NCI-H146 treated with DMSO at 0.1 percent for 48 hours (cell line): ENCODE measurements around the gene RTN1.

ENCODE experiments used
- DNase-seq: peaks from one replicate; lab custom pipeline; 2025; ENCODE audit not compliant: unreplicated experiment; lab: John Stamatoyannopoulos, UW

RTN1 gene

GRCh38 chr14:59852350-59852749 lies 18.2 kb downstream of the RTN1 start:
- DNase-seq = no peak

GRCh38 chr14:59850458-59850857 lies 20.1 kb downstream of the RTN1 start:
- no peak for DNase-seq

DNA sequence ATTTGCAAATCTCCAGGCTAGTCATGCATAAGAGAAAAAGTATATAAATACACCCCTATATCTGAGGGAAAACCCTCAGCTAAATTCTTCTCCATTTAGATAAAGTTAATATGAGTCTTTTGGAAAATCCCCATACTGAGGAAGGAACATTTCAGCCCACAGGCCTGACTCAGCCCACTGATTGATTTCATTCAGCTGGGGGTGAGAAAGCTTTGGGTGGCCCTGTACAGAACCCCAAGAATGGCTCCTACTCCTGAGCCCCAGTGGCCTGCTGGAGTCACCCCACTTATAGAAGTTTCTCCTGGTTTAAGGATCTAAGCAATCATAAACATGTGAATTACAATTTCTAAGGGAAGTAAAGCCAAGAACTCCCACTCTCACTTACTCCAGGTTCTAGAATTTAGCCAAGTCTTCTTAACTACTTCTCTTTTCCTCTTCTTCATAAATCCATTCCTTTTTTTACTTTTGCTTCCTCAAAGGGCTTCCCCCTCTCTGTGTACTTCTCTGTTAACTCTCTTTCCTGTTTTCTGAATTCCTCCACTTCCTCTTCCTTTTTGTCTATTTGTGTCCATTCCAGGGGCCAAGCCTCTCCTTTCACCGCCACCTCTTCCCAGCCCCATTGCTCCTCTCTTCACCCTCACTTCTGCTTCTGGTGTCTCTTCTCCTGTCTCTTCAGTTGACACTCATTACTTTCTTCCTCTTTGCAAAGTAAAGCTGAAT lies 21.0 kb downstream of the RTN1 start:
- DNase-seq = no peak

GRCh38 chr14:59848671-59849070 lies 21.9 kb downstream of the RTN1 start:
- no peak for DNase-seq

GRCh38 chr14:59847711-59848110 lies 22.9 kb downstream of the RTN1 start:
- DNase-seq = no peak

- DNase-seq = no peak
Observed at GRCh38 chr14:59846595-59846994, 24.0 kb downstream of the RTN1 start.

GRCh38 chr14:59845245-59845644 lies 25.3 kb downstream of the RTN1 start:
- no peak for DNase-seq

GRCh38 chr14:59844186-59844812 lies 26.3 kb downstream of the RTN1 start:
- DNase-seq = no peak

DNA sequence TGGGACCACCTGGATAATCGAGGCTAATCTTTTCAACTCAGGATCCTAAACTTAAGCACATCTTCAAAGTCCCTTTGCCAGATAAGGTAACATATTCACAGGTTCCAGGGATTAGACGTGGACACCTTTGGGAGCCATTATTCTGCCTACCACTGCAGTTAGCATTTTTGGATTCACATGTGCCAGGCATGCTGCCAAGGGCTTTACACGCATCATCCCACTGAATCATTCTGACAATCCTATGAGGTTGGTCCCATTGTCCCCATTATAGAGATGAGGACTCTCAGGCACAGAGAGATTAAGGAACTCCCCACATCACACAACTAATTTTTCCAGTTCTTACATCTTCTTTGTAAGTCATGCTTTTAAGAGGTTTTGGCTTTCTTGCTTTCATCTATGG lies 34.5 kb downstream of the RTN1 start:
- no peak for DNase-seq

GRCh38 chr14:59832653-59833294 lies 37.8 kb downstream of the RTN1 start:
- DNase-seq = no peak

DNA sequence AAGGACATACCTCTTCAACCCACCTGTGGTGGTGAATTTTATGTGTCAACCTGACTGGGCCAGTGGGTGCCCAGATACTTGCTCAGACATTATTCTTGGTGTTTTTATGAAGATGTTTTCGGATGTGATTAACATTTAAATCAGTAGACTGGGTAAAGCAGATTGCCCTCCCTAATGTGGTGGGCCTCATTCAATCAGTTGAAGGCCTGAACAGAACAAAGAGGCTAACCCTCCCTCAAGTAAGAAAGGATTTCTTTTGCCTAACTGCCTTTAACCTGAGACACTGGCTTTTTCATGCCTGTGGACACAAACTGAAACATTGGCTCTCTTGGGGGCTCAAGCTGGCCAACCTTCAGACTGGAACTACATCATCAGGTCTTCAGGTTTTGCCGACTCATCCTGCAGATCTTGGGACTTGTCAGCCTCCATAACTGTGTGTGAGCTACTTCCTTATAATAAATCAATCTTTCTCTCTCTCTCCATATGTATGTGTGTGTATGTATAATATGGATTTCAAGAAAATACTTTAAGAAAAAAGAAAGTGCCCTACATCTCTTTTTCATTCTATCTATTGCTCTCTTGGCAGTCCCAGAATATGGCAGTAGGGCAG lies 39.4 kb downstream of the RTN1 start:
- DNase-seq = no peak

- no peak for DNase-seq
Observed at GRCh38 chr14:59830338-59830734, 40.2 kb downstream of the RTN1 start.

DNA sequence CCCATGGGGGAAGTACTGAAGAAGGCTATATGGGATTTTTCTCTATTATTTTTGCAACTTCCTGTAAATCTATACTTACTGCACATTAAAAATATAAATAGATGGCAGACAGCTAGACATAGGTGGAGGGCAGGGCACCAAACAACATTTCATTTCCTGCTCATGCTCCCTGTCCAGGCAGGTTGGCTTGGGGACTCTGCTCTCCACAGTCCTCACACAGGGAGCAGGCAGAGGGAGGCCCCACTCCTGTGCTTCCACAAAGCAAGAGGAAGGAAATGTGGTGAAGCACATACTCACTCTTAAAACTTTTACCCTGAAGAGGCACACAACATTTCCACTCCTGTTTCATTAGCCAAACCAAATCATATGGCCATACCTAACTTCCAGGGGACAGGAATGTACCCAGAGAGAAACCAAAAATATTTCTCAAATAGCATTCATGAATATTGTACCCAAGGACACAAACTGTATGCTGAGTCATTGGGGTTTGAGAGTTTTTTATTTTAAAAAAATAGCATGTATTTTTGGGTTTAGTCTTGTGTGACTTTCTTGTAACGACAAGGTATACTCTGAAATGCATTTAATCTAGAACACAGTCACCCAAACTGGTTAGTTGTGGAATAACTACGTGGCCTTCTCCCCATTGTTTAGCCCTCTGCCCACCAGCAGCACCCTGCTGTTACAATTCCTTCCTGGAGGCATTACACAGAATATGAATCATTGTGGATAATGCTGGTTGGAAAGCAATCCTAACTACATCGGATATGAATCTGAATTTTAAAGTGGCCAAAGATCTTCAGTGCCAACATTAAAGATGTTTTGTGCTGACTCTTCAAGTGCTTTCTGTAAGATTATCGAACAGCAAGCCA lies 40.9 kb downstream of the RTN1 start:
- DNase-seq = no peak

DNA sequence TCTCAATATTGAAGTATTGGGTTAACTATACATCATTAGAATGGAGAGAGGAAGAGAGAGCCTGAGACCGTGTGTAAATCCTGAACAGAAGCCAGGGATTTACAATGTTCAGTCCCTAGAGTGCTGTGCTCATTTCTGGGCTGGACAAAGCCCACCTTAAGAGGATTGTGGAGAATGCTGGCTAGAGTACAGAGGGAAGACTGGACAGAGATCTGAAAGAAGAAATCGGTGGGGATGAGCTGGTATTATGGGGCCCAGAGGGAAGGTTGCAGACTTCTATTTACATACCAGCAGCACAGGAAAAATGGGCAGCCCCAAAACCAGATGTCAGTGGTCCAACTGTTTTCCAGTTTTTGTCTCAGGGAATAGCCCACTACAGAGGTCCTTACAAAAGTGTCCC lies 42.3 kb downstream of the RTN1 start:
- no peak for DNase-seq

GRCh38 chr14:59827401-59827800 lies 43.2 kb downstream of the RTN1 start:
- no peak for DNase-seq

- no peak for DNase-seq
Observed at GRCh38 chr14:59826150-59826549, 44.4 kb downstream of the RTN1 start.

DNA sequence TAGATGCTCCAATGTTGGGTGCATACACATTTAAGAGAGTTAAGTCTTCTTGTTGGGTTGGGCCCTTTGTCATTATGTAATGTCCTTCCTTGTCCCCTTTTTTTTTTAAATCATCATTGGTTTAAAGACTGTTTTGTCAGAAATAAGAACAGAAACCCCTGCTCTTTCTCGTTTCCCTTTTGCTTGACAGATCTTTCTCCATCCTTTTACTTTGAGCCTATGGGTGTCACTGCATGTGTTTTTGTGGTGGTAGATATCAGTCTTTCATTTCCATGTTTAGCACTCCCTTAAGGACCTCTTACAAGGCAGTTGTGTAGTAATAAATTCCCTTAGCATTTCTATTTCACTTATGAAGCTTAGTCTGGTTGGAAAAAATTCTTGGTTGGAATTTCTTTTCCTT lies 47.4 kb downstream of the RTN1 start:
- no peak for DNase-seq

DNA sequence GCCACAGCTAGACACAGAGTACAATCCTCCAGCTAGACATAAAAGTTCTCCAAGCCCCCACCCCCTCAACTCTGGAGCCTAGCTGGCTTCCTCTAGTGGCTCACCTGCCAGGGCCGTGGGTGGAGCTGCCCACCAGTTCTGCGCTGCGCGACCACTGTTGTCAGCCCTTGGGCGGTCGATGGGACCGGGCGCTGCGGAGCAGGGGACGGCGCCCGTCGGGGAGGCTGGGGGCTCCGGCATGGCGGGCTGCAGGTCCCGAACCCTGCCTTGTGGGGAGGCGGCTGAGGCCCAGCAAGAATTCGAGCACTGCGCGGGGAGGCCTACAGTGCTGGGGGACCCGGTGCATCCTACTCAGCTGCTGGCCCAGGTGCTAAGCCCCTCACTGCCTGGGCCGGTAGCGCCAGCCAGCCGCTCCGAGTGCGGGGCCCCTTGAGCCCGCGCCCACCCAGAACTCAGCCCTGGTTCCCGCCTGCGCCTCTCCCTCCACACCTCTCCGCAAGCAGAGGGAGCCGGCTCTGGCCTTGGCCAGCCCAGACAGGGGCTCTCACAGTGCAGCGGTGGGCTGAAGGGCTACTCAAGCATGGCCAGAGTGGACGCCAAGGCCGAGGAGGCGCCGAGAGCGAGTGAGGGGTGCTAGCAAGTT lies 51.0 kb downstream of the RTN1 start:
- DNase-seq = no peak

GRCh38 chr14:59816941-59817340 lies 53.6 kb downstream of the RTN1 start:
- no peak for DNase-seq

GRCh38 chr14:59814988-59815387 lies 55.6 kb downstream of the RTN1 start:
- no peak for DNase-seq

- no peak for DNase-seq
Observed at GRCh38 chr14:59811815-59812214, 58.8 kb downstream of the RTN1 start.
